GM19372 (cell line): ENCODE data around the gene WSCD2.

ENCODE experiments used
- ATAC-seq: cut with Tn5 transposase; IDR thresholded peaks from one replicate; pipeline ENCODE4 v1.9.1; 2021; ENCODE audit warnings: mild to moderate bottlenecking, low read depth, moderate library complexity; ENCODE audit not compliant: unreplicated experiment

Gene WSCD2

GRCh38 chr12:108129017-108129812 lies at the start of gene WSCD2:
Gene WSCD2 (plus strand): TSS chr12:108129288. CDS start chr12:108195833, 66,545 bp downstream.
- no peak for ATAC-seq

DNA sequence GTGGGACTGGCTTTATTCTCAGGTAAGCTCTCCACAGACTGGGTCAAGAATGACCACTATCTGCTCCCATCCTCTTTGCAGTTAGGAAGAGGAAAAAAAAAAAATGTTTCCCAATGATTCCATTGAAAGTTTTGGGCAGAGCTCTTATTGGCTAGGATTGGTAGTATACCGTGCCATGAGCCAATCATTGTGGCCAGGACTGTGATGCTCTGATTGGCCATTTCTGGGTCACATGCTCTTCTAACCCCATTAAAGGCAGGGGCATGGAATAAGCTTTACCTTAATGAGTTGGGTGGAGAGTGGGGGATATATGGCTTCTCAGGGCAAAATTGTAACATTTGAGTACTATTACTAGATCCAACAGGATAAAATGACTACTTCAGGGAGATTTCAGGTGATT lies 49.4 kb upstream of the WSCD2 start:
- ATAC-seq = no peak

DNA sequence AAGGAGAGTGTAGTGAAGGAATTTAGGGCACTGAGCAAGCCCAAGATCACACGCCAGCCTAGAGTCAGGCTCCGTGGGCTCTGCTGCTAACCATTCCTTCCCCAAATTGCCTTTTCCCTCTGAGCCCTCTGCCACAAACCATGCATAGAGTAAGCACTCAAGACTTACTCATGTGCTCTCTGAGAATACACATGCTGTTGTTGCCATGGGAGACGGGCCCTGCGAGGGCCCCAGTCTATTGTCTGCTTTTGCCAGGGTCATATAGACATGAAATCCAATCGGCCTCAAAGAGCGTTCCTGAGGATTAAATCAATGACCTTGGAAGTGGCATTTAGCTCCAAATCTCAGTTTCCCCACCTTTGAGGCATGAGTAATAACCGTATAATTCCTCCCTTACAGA lies 48.7 kb upstream of the WSCD2 start:
- ATAC-seq = no peak

DNA sequence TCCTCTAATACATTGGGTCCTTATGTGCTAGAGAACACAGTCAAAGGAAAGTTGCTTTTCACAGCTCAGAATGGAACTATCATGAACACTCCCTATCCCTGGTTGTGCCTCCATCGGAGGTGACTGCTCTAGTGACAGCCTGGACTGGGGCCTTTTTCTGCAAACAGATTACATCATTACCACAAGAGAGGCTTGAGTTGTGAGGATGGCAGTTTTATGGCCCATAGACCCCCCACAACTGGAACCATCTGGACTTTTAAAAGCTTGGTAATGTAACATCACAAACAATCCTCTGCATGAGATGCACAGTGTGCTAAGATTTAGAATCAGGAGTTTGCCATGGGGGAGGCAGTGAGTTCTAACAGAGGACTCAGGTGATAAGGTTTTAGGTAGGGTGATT lies 46.6 kb upstream of the WSCD2 start:
- no peak for ATAC-seq

DNA sequence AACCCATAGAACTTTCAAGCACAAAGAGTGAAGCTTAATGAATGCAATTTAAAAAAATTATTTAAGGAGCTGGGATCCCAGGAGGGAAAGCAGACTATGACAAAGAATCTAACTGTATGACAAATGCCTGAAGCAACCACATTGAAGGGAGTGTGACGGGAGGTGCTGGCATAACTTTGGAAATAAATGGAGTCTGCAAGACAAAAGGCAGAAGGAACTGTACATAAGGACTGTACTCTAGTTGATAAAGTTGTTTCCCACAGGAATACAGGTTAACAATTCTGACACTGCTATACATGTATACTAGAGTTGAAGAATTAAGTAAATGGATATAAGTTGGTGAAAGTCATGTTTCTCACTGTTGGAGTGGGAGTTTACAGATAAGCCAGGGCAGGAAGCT lies 41.2 kb upstream of the WSCD2 start:
- no peak for ATAC-seq

- ATAC-seq = no peak
Measured at GRCh38 chr12:108090107-108090899, 38.8 kb upstream of the WSCD2 start.

- no peak for ATAC-seq
Measured at GRCh38 chr12:108090932-108091678, 38.0 kb upstream of the WSCD2 start.

- ATAC-seq = no peak
Measured at GRCh38 chr12:108091679-108092051, 37.4 kb upstream of the WSCD2 start.

- no peak for ATAC-seq
Measured at GRCh38 chr12:108093209-108093608, 35.9 kb upstream of the WSCD2 start.

DNA sequence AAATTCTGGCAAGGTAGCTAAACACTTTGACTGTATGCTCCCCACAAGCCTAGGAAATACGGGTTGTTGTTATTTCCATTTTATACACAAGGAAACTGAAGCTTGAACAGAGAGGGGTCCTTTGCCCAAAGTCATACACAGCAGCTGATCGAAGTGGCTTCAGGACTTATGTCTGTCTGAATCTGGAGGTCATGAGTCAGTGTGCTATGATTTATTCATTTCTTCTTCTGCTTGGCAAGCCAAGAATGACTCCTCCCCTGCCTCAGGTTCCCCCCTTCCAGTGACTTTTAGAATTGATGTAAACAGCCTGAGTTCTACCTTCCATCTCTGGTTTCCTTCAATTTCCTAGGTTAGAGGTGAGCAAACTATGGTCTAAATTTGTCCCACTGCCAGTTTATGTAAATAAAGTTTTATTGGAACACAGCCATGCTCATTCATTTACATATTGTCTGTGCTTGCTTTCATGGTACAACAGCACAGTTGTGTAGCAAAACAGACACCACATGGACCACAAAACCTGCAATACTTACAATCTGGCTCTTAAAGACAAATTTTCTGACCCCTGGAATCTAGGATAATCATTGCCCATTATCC lies 34.9 kb upstream of the WSCD2 start:
- ATAC-seq = no peak

DNA sequence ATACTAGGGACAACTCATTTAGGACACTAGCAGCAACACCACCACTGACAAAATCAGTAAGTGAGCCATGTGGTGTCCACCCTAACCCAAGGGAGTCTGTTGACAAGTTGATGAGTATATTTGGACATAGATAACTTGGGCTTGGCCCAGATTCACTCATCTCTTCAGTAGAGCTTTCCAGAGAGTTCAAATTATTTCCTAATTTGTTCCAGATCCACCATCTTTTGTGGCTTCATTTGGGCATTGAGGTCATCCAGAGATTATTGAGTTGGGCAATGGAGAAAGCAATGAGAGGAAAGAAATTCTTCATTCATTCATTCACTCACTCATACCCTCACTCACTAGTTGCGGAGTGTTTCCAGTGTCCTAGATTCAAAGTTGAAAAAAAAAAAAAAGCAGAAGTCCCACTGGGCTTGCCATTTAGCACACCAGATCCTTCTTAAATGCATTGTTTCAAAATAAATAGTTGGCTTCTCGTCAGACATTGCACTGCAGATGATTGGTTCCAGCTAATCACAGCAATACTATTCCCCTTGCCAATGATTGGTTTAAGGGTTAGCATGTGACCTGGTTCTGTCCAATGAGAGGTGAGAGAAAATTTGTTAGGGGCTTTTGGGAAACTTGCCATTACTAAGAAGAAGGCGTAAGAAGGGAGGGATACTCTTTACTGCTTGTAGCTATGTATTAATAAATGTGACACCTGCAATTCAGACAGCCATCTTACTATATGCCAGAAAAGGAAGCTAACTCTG lies 31.8 kb upstream of the WSCD2 start:
- no peak for ATAC-seq

GRCh38 chr12:108098374-108098773 lies 30.7 kb upstream of the WSCD2 start:
- no peak for ATAC-seq

DNA sequence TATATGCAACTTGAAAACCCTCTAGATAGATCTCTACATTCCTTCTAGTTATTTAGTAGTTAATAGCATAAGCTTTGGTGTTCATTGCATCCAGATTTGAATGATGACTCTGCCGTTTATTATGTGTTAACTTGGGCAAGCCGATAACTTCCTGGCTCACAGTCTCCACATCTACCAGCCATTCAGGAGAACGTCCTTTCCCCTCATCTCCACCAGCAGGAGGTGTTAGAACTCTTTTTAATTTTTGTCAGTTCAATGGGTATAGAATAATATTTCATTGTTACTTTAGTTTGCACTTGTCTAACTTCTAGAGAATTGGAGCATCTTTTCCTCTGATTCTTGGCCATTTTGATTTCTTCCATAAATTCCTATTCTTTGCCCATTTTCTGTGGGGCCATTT lies 30.0 kb upstream of the WSCD2 start:
- ATAC-seq = no peak

DNA sequence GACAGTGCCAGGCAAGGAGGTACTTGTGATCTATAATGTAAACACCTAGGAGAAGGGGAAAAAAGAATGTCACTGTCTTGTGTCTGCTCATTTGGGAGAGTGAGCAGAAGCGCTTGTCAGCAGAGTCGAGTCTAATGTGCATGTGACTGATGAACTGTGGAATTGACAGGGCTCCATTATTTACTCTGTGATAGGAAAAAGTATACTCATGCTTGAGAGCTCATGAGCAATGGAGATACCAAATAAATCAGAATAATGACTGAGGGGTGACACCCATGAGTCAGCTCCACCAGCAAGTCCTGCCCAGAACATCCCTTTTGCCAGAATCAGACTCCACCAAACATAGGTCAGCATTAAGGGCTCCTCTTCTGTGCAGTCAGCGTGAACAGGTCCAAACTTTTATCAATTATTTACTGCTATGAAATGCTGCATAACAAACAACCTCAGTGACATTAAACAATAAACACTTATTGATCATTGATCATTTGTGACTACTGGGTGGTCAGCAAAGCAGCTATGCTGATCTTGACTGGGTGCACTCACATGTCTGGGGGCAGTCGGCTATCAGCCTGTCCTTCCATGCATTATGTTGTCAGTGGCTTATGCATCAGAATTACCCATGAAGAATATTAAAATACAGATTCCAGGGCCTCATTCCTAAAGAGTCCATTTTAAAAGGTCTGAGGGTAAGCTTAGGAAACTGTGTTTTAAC lies 29.2 kb upstream of the WSCD2 start:
- no peak for ATAC-seq

- ATAC-seq = no peak
Measured at GRCh38 chr12:108101605-108102175, 27.4 kb upstream of the WSCD2 start.

DNA sequence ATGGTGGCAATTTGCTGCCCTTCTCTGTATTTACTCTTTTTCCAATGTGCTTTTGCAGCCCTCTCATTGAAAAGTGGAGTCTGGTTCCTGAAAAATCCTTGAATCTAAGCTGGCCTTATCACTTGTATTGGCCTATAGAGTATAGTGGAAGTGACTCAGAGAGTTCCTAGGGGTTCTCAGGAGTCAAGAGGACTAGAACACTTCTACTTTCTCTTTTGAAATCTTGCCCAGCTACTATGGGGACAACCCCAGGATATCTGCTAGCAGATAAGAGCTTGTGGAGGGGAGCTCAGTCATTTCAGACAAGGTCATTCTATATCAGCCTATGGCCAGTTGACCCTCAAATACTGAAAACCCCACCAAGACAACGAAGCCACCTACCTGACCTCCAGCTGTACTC lies 26.7 kb upstream of the WSCD2 start:
- no peak for ATAC-seq

GRCh38 chr12:108103087-108103486 lies 26.0 kb upstream of the WSCD2 start:
- no peak for ATAC-seq

- ATAC-seq = no peak
Measured at GRCh38 chr12:108103517-108103916, 25.6 kb upstream of the WSCD2 start.

DNA sequence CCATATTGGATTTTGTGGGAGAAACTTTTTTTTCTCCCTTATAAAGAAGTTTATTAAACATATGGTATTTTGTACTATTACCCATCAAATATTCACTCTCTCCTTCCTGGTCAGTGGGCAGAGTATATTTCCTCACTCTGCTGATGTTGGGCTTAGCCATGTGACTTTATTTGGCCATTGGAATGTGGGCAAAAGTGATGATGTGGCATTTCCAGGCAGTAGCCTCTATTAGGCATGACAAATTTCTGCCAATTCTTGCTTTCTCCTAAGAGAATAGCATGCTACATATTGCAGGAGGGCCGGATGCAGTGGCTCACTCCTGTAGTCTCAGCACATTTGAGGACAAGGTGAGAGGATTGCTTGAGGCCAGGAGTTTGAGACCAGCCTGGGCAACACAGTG lies 24.4 kb upstream of the WSCD2 start:
- ATAC-seq = no peak
